Stimulated activated CD8-positive, alpha-beta memory T cell treated with anti-CD3 and anti-CD28 coated beads, Interleukin-12 subunit alpha, Interleukin-12 subunit beta, amount 100 ng/mL, for 4 hours (primary cell): ENCODE data around the gene CUBN.

Experiments used
- DNase-seq: peaks from one replicate; pipeline ENCODE4 v3.0.0-alpha.2; 2020; ENCODE audit warnings: low read depth

Gene CUBN

DNA sequence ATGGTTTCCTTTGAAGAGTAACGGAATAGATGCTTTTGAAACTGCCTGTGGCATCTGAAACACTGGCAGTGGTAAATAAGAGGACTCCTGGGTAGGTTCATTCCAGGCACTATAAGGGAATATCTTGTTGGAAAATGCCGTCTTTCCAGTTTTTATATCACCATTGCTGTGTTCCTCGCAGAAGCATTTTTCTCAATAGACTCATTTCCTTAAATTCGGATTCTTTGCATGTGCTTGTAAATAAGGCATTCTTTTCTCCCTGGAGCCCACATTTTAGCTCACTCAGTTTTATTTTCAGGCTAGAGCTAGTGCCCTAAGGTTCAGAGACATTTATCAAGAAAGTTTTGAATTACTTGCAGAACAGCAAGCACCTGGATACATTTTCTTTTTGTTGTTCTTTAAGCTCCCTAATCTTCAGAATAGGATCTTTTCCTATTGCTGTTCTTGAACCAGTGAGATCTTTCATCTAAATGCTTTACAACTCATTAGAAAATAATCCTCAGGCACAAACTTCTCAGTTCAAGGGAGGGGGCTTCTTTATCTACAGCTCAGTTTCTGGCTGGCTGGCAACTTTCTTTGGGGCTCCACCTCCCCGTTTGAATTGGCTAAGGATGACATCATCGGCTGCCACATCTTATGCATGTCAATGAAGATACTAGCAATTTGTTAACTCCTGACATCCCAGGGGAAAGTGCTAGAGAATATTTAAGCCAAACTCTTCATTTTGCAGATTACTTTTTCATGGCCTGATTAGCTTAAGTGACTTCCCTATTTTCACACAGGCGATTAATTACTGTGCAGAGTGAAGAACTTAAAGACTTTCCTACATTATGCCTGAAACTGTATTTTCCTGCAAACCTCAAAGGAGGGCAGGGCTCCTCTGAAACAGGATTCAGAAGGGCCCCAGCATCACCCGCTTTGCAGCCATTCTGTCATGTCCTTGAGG, 178.7 kb downstream of the CUBN start:
- DNase-seq = no peak

DNA sequence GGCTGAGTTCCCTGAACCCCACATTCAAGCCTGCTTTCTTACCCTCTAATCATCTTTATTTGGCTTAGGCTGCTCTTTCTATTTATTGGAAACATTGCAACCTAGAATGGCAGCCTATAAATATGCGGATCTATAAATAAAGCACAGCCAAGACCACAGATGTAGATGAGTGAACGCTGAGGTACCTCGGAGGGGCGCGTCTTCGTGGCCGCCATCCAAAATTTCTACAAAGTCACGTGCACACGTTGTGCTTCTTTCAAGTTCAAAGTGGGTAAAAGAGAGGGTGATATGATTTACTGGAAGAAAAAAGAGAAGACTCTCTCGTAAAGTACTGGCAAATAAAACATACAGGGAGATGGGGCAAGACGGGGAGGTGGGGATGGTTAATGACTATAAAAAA, 179.8 kb downstream of the CUBN start:
- DNase-seq = no peak

DNA sequence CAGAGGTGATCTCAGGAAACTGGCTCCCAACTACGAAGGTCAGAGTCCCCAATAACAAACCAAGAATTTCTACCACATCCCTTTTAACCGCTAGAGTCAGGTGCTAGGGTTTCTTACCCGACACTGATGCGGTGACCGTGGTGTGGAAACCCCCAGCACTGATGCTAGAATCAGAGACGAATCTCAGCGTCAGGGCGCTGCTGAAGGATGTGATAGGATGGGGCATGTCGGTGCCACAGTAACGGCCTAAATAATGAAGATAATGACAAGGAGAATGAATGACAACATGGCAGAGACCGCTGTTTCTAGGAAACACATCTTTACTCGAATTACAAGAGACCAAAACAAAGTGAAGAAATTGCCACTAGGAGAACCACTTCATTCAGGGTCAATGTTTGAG, 181.2 kb downstream of the CUBN start:
- DNase-seq = no peak

DNA sequence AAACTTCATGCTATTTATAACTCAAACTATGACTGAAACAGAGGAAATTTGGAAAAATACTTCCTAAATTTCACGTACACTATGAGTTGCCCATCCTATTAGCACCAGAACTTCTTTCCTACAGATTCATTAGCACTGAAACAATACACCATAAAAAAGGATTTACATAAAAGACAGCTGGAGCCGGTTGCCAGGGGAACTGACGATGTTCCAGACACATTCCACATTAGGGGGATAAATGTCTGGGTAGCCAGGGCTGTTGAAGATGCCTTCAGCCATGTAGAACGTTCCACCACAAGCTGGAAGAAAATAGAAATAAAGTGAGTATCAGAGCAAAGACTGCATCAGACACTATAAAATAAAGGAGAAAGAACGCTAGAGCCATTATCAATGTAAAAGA, 182.5 kb downstream of the CUBN start:
- no peak for DNase-seq

DNA sequence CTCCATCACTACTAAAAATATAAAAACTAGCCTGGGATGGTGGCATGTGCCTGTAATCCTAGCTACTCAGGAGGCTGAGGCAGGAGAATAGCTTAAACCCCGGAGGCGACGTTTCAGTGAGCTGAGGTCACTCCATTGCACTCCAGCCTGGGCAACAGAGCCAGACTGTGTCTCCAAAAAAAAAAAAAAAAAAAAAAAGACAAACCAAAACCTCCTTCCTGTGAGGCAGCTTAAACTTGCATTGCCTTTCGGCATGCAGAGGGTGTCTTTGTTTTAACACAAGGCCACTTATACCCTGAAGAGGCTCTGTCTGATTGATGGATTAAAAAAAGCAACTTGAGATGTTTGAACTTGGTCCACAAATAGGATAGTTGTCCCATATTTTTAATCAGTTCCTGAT, 184.0 kb downstream of the CUBN start:
- no peak for DNase-seq

DNA sequence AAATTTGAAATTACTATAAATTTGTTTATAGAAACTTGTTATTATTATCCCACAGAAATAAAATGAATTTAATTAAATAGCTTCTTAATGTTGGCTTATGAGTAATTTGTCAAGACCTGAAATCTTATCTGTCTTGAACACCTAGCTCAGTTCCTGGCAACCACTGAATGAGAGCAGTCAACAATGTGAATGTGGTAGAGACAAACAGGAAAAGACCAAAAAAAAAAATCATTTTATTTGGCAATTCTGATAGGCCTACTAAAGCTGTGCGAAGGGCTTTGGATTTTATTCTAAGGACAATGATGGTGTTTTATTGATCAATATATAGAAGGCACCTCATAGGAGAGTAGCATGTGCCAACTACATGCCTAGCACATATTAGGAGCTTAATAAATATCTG, 184.6 kb downstream of the CUBN start:
- DNase-seq = no peak

DNA sequence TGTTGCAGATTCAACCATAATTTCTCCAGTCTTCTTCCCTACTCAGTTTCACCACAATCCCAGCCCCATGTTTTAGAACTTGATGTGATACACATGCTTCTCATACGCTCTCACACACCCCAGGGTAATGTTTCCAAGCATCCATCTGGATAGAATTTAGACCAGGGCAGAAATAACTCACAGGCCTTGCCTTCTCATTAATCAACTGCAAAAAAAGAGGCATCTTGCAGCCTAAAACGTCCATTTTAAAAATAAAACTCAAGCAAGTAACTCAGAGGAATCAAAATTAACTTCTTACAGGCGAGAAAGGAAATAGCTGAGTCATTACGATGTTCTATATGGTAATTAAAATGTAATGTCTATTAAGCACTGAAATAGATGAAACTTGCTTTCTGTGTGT, 185.2 kb downstream of the CUBN start:
- DNase-seq = no peak

DNA sequence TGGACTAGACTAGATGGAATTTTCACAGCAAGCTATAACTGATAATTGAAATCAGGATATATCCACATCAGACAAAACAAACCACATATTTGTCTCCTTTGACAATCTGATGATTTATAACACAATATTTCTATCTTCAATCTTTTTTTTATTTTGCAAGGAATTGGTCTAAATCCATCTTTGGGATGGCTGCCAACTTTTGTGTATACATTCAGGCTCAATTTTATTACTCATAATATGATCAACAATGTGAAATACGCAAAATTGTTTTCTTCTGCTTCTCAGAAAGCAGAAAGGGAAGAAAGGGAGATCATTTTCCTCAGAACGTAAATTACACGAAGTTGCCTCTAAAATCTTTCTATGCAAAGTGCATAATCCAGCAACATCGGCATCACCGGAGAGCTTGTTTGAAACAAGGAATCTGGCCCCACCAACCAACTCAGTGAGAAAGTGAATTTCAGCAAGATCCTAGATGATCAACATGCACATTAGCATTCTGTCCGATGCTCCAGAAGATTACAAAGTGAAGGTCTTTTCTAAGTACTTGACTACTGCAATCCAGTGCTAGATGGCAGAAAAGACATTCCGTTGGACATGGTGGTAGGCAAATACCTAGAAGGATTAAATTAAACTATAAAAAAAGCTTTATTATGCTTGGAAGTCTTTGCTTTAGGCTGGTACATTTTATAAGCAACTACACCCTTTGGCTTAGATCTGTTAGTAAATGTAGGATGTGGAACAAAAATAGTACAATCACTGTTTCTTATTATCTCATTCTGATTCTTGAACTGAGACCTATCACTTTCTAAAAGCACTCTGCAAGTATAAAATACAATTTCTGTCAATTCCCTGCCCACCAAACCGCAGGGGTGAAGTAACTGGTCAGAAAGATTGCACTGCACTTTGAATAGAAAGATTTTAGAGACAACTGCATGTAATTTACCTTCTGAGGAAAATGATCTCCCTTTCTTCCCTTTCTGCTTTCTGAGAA, 186.0 kb downstream of the CUBN start:
- no peak for DNase-seq

DNA sequence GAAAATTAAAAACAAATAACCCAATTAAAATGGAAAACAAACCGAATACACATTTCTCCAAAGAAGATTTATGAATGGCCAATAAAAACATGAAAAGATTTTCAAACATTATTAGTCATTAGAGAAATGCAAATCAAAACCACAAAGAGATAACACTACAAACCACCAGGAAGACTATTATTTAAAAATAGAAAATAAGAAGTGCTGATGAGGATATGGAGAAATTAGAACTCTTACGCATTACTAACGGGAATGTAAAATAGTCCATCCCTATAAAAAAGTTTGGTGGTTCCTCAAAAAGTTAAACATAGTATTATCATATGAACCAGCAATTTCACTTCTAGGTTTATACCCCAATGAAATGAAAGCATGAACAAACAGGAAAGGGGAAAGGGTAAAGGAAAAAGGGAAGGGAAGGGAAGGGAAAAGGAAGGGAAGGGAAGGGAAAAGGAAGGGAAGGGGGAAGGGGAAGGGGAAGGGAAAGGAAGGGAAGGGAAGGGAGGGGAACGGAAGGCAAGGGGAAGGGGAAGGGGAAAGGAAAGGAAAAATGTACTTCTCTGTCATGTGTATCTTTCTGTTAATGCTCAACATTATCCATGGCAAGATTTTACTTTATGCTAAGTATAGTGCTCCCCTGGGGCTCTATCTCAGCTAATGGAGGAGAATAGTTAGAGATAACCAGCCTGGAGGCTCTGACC, 187.1 kb downstream of the CUBN start:
- no peak for DNase-seq

DNA sequence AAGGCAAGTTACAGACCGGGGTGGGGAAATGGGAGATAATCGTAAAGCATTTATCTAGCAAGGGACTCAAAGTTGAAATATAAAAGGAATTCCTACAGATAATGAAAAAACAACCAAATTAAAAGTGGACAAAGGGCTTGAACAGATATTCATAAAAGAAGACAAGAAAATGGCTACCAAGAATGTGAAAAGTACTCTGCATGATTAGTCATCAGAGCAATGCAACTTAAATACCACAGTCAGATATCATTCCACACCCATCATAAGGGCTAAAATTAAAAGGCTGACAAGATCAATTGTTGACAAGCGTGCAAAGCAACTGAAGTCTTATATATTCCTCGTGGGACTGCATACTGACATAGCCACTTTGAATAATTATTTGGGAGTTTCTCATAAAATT, 187.7 kb downstream of the CUBN start:
- no peak for DNase-seq

DNA sequence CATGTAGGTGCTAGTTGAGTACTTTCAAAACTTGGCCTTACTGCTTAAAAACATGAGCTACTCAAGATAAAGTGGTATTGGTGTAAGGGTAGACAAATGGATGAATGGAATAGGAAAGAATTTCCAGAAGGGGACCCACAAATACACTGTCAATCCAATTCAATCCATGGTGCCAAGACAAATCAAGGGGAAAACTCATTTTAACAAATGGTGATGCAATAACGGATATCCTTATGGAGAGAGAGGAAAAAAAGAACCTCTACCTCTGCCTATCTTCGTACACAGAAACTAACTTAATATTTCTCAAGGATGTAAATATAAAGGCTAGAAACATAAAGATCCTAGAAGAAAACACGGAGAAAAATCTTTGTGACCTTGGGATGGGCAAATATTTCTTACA, 188.5 kb downstream of the CUBN start:
- DNase-seq = no peak

DNA sequence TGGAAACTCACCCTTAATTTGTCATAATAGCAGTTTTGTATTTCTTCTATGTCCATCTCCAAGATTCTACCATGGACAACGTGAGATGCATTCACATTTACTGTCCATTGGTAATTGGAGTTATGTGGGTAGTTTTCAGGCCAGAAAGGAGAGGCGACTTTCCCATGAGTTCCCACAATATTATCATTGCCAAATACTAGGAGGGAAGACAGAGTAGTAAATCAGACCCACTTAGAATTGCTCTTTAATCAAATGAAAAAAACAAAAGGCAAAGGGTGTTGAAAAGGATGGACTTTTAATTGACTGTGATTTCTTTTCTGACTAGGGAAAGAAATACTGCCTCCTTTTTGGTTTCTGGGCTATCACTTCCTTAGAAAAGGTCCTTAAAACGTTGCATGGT, 190.7 kb downstream of the CUBN start:
- no peak for DNase-seq

DNA sequence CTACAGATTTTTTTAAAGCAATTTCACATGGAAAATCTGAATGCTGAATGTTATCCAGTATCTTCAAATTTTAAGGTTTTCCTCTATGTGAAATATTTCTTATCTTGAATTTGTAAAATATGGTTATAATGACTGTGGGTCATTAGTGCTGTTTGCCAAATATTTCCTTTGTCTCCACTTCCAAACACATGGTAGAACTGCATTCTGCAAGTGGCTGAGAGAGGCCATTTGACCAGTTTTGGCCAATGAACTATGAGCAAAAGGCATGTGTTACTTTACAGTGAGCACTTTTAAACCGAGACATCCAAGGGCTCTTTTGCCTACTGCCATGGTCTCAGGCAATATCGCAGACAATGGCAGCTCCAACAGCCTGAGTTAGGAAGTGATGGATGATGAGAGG, 195.2 kb downstream of the CUBN start:
- no peak for DNase-seq

DNA sequence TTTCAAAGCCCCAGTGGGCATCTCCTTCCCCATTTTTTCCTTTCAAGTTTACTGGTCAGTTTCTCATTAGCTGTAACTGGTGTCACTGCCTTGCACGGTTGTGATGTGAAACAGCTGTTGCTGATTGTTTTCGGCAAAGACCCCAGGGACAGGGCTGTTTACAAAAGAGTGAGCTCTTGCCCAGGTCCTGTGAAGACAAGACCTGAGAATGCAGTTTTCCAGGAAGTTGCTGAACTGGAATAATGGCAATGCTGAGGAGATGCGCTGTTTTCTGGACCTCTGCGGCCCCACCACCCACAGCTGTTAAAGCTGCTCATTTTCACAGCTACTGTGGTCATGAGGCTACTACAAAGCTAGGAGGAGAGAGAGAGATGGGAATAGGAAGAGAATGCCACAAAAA, 195.8 kb downstream of the CUBN start:
- DNase-seq = no peak

DNA sequence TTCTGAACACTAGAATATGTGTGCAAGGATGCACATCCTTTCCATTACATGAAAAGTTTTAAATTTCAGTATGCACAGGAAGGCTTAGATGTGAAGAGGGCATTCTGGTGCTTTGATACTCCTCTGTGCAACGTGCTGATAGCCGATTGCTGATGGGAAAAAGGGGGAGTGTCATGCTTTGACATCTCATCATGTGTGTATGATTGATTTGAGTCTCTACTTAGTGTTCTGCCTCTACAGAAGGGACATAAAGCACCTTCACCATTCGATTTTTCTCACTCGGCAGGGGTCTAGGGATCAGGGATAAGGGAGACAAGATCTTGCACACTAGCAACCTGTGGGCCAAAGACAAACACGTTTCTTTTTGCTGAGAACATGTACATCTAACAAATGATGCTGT, 197.7 kb downstream of the CUBN start:
- no peak for DNase-seq

DNA sequence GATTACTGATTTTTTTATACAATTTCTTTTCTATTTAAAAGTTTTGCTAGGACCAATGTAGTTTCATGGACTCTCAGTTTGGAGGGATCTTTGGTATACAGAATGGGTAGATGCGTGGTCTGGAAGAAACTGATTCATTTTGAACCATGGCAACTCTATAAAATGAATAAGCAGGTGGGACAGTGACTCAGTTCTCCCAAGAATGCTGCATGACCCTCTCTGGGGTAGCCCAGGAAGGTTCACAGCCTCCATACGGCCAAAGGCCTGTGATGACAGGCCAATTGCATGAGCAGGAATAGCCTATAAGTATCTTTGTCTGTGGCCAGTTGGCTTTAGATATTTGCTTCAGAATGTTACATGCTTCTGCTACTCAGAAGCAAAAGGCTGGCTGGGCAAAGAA, 199.1 kb downstream of the CUBN start:
- no peak for DNase-seq

DNA sequence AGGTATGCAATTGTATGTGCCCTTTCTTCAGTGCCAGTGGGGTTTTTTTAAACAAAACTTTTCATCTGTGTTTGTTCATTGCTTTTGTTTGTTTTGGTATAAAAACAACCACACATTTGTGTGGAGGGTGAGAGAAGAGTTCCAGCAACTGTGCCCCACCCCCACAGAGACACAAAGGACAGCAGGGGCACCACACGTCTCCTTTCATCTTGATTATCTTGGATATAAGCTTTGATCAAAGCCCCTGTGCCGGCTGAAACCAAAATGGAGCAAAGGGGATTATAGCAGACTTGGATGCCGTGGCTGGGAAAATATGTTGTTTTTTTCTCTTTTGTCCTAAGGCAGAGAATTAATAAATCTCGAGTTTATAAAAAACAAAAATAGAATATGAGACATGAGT, 200.5 kb downstream of the CUBN start:
- DNase-seq = no peak

DNA sequence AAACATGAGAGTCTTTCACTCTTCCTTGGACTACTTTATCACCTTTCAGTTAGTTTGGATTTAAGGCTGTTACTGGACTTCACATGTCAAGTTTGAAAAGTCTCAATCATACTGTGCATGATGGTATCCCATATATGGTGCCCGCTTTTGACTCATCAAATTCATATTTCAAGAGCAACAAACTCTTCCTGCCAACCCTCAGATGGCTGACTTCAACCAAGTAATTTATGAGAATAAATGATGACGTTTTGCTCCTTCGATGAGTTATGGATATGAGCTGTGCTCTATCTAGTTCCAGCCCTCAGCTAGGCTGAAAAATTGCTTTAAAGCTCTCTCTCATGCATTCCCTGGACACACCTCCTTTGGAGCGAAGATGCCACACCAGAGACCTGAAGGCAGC, 202.1 kb downstream of the CUBN start:
- DNase-seq = no peak

DNA sequence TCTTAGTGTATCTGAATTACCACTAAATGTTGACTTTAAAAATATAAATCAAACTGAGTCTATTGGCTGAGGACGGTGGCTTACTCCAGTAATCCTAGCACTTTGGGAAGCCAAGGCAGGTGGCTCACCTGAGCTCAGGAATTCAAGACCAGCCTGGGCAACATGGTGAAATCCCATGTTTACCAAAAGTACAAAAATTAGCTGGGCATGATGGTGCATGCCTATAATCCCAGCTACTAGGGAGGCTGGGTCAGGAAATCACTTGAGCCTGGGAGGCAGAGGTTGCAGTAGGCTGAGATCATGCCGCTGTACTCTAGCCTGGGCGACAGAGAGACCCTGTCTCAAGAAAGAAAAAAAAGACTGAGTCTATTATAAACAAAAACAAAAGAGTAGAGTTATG, 205.9 kb downstream of the CUBN start:
- DNase-seq = no peak

DNA sequence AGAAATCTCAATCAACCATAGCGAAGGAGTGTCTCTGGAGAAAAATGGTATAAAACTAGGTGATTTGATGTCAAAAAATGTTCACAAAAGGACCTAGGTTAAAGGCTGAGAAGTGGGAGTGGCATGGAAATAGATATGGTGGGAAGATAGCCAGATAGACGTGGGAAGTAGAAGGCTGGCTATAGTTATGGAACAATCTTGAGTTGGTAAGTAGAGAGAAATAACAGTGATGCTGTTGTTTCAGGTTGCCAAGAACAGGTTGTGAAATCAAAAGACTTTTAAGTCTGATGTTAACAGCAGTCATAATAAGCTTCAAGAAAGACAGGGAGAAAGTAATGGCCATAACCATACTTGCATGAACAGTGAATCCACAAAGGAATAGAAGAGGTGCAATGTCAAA, 206.3 kb downstream of the CUBN start:
- DNase-seq = no peak

DNA sequence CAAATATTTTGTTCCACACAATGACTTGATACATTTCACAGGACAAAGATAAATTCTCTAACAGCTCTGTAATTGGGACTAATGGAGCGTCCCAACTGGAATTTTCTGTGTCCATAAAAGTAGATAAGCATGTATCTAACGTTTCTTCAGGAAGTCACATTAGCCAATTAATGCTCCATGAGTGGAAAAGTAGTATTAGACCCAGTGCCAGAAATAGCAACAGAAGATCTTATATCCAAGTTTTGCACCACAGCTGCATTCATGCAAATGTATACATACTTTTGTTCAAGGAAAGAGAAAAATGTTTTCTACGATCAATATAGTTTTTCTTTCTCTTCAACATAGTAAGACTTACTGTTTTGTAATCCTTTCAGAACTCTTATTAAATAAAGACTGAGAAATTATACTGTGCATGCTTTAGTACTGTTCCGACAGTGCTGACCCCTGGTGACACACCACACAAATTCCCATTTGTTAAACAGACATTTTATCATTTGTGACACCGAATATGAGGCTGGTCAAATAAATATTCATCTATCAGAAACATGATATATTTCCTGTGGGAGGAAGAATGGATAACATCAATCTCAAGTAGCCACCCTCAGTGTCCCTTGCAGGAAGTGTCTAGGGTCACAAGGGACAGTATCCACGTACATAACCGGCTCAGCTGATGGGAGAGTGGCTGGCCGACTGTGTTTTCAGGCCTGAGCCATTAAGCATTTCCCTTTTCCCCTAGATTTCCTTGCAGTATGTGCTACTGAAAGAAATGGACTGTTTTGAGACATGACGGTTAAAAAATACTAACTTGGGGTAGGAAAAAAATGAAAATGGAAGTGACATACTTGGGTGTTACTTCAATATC, 210.3 kb downstream of the CUBN start:
- DNase-seq = no peak
